ENCODE measurements around the gene RNH1. TPM values are rescaled to one million over a fixed set of nuclear protein-coding genes. Genes with fewer than 3 reads are reported as not detected.

Gene RNH1
- total and polyA plus RNA-seq, 2 experiments from 2014 or later: 623 to 751 TPM

DNA sequence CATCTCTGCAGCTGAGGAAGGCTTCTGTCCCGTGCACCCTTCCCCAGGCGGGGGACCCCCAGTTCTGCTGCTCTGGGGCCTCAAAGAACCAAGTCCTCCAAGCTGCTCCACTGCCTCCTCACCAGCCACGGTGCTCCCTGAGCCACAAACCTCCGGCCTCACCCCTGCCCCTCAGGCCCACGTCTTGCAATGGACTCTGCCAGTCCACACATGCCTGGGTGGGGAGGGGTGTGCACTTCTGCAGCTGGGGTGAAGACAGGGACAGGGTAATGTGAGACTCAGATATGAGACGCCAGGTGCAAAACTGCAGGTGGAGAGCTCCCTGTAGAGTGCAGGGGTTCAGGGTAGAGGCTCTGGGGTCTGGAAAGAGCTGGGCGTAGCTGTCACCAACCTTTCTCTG lies 60.2 kb downstream of the RNH1 start:
- H3K9me2 ChIP-seq (ENCODE audit: insufficient read depth): no peaks in the 10 kb centered on the region
- H2AFZ ChIP-seq: no peak overlapping the region
- no peak overlapping the region for H3K4me2 ChIP-seq (ENCODE audit: unreplicated experiment)
- peaks cover 27% of the 10 kb centered on the region for H3K79me2 ChIP-seq (ENCODE audit: insufficient read depth)
- H3K9me3 ChIP-seq (ENCODE audit: low read depth): no peaks in the 10 kb centered on the region
- 89 to 91% methylated on average over 7 of the region's 7 CpGs for WGBS, 2 experiments (ENCODE audit: low coverage in 1 of 2, low lambda C conversion rate in 2 of 2, missing lambda C conversion rate in 2 of 2)
- peaks cover 21% of the 10 kb centered on the region for H3K4me1 ChIP-seq (ENCODE audit: insufficient read depth)
- 0 out of 2 replicates have a peak, but pooled peaks cover 2% of the 10 kb centered on the region for H3K27me3 ChIP-seq (replicated peaks; ENCODE audit: insufficient read depth)
- H3F3A ChIP-seq (ENCODE audit: insufficient read depth): peaks cover 20% of the 10 kb centered on the region; the same call in 1 of the 2 replicates
- H3K27ac ChIP-seq: no peak overlapping the region
- in situ Hi-C loops (cut with MboI): no loop called here
- TF ChIP-seq EZH2phosphoT487 (IDR thresholded peaks at IDR 0.05; ENCODE audit: insufficient read depth, low read depth): no peak
- no peak for TF ChIP-seq EZH2 (IDR thresholded peaks at IDR 0.05; ENCODE audit: insufficient read depth, poor library complexity, severe bottlenecking)
- H4K20me1 ChIP-seq (ENCODE audit: insufficient read depth): no peaks in the 10 kb centered on the region
- H3K9ac ChIP-seq: no peak overlapping the region
- no peaks in the 10 kb centered on the region for H3K36me3 ChIP-seq (ENCODE audit: low read depth)
- no peak for DNase-seq
- H3K4me3 ChIP-seq: no peak overlapping the region

DNA sequence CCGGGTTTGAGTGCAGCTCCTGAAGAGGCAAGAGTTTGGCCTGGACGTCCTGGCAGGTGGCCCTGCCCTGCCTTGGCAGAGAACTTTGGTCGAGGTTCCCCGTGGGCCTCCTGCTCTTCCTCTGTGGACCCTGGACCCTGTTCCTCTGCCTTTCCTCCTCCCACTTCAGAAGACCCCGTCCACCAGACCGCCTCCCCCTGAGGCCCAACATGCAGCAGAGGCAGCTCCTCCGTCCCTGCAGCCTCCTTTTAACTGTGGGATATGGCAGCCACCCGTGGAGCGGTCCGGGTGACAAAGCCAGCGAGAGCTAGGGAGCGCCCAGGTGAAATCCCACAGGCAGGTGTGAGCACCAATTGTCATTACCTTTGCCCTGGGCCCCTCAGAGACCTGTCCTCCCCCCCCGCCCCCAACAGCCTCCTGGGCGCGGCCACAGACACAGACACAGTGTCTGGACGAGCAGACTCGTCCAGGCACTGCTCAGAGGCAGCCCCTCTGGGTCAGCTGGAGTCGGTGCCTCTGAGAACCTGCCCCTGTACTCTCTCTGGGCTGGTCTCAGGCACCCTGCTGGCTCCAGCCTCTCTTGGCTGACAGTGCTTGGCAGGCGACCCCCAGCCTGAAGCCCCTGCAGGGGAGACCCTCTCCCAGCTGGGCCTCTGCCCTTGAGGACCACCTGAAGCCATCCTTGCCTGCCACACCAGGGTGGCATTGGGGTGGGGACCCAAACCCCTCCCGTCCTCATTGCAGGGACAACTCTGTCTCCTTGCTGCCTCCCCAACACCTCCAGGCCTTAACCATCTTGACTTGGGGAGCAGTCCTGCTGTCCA lies 61.1 kb downstream of the RNH1 start:
- Histone ChIP-seq H3K4me2 (ENCODE audit: unreplicated experiment) (no peak overlapping the region), H3K27ac (no peak overlapping the region), H3K36me3 (ENCODE audit: low read depth) (no peaks in the 10 kb centered on the region), H3K4me3 (no peak overlapping the region), H3K4me1 (ENCODE audit: insufficient read depth) (peaks cover 17% of the 10 kb centered on the region), H3K9me2 (ENCODE audit: insufficient read depth) (no peaks in the 10 kb centered on the region), H3K27me3 (replicated peaks; ENCODE audit: insufficient read depth) (0 out of 2 replicates have a peak, but pooled peaks cover 2% of the 10 kb centered on the region), H3F3A (ENCODE audit: insufficient read depth) (peaks cover 20% of the 10 kb centered on the region; the same call in 1 of the 2 replicates), H3K9me3 (ENCODE audit: low read depth) (no peaks in the 10 kb centered on the region), H4K20me1 (ENCODE audit: insufficient read depth) (no peaks in the 10 kb centered on the region), H3K79me2 (ENCODE audit: insufficient read depth) (peaks cover 18% of the 10 kb centered on the region), H3K9ac (no peak overlapping the region), H2AFZ (no peak overlapping the region)
- no peak for DNase-seq
- in situ Hi-C loops (cut with MboI): no loop called here
- 65% methylated on average over 19 to 20 of the region's 20 CpGs for WGBS, 2 experiments (ENCODE audit: low coverage in 1 of 2, low lambda C conversion rate in 2 of 2, missing lambda C conversion rate in 2 of 2)
- no peak for TF ChIP-seq EZH2 (IDR thresholded peaks at IDR 0.05; ENCODE audit: insufficient read depth, poor library complexity, severe bottlenecking)
- no peak for TF ChIP-seq EZH2phosphoT487 (IDR thresholded peaks at IDR 0.05; ENCODE audit: insufficient read depth, low read depth)

Other genes with a start within 250 kb of the RNH1 start
- gene NLRP6, start 228.8 kb downstream of the RNH1 start, total RNA-seq (2014; rRNA removed; shearing (Covaris generic)): not detected in 2 replicates
- gene NLRP6, start 228.8 kb downstream of the RNH1 start, polyA plus RNA-seq (2016; fragmentation: Nextera tagmentation; extraction: Ambion mirVana): not detected in 2 replicates
- 14.2 and 23.1 TPM in 2 replicates for gene PGGHG, start 218.1 kb downstream of the RNH1 start, total RNA-seq (2014; rRNA removed; shearing (Covaris generic))
- gene PGGHG, start 218.1 kb downstream of the RNH1 start, polyA plus RNA-seq (2016; fragmentation: Nextera tagmentation; extraction: Ambion mirVana): 4.4 and 4.6 TPM in 2 replicates
- gene IFITM5, start 207.7 kb downstream of the RNH1 start, total RNA-seq (2014; rRNA removed; shearing (Covaris generic)): not detected in 2 replicates
- gene IFITM5, start 207.7 kb downstream of the RNH1 start, polyA plus RNA-seq (2016; fragmentation: Nextera tagmentation; extraction: Ambion mirVana): not detected in 2 replicates
- 75.2 and 104 TPM in 2 replicates for gene IFITM2, start 199.4 kb downstream of the RNH1 start, total RNA-seq (2014; rRNA removed; shearing (Covaris generic))
- 1,025 and 1,029 TPM in 2 replicates for gene IFITM2, start 199.4 kb downstream of the RNH1 start, polyA plus RNA-seq (2016; fragmentation: Nextera tagmentation; extraction: Ambion mirVana)
- 72.7 and 77.3 TPM in 2 replicates for gene IFITM1, start 193.2 kb downstream of the RNH1 start, total RNA-seq (2014; rRNA removed; shearing (Covaris generic))
- gene IFITM1, start 193.2 kb downstream of the RNH1 start, polyA plus RNA-seq (2016; fragmentation: Nextera tagmentation; extraction: Ambion mirVana): 180 and 187 TPM in 2 replicates
- 62.5 and 158 TPM in 2 replicates for gene IFITM3, start 186.4 kb downstream of the RNH1 start, total RNA-seq (2014; rRNA removed; shearing (Covaris generic))
- gene IFITM3, start 186.4 kb downstream of the RNH1 start, polyA plus RNA-seq (2016; fragmentation: Nextera tagmentation; extraction: Ambion mirVana): 1,892 and 1,917 TPM in 2 replicates
- gene B4GALNT4, start 137.7 kb downstream of the RNH1 start, total RNA-seq (2014; rRNA removed; shearing (Covaris generic)): 16.5 and 24.7 TPM in 2 replicates
- gene B4GALNT4, start 137.7 kb downstream of the RNH1 start, polyA plus RNA-seq (2016; fragmentation: Nextera tagmentation; extraction: Ambion mirVana): 1.9 and 2.3 TPM in 2 replicates
- 1.2 and 4.9 TPM in 2 replicates for gene PKP3, start 113.0 kb downstream of the RNH1 start, total RNA-seq (2014; rRNA removed; shearing (Covaris generic))
- gene PKP3, start 113.0 kb downstream of the RNH1 start, polyA plus RNA-seq (2016; fragmentation: Nextera tagmentation; extraction: Ambion mirVana): 2.2 and 2.4 TPM in 2 replicates
- gene SIGIRR, start 92.2 kb downstream of the RNH1 start, total RNA-seq (2014; rRNA removed; shearing (Covaris generic)): 17.7 and 28.3 TPM in 2 replicates
- gene SIGIRR, start 92.2 kb downstream of the RNH1 start, polyA plus RNA-seq (2016; fragmentation: Nextera tagmentation; extraction: Ambion mirVana): 59.5 and 61.1 TPM in 2 replicates
- gene ANO9, start 65.2 kb downstream of the RNH1 start, total RNA-seq (2014; rRNA removed; shearing (Covaris generic)): not detected in 2 replicates
- gene ANO9, start 65.2 kb downstream of the RNH1 start, polyA plus RNA-seq (2016; fragmentation: Nextera tagmentation; extraction: Ambion mirVana): not detected in 2 replicates
- 29.2 and 44.1 TPM in 2 replicates for gene PTDSS2, start 57.0 kb downstream of the RNH1 start, total RNA-seq (2014; rRNA removed; shearing (Covaris generic))
- gene PTDSS2, start 57.0 kb downstream of the RNH1 start, polyA plus RNA-seq (2016; fragmentation: Nextera tagmentation; extraction: Ambion mirVana): 20.1 and 22.2 TPM in 2 replicates
- 62.1 and 83.7 TPM in 2 replicates for gene HRAS, start 28.3 kb upstream of the RNH1 start, total RNA-seq (2014; rRNA removed; shearing (Covaris generic))
- gene HRAS, start 28.3 kb upstream of the RNH1 start, polyA plus RNA-seq (2016; fragmentation: Nextera tagmentation; extraction: Ambion mirVana): 76.9 and 85.3 TPM in 2 replicates
- gene LRRC56, start 30.3 kb upstream of the RNH1 start, total RNA-seq (2014; rRNA removed; shearing (Covaris generic)): 1.3 TPM in 1 of 2 replicates, not detected in the other
- 0.72 and 0.86 TPM in 2 replicates for gene LRRC56, start 30.3 kb upstream of the RNH1 start, polyA plus RNA-seq (2016; fragmentation: Nextera tagmentation; extraction: Ambion mirVana)
- gene LMNTD2, start 53.5 kb upstream of the RNH1 start, total RNA-seq (2014; rRNA removed; shearing (Covaris generic)): 0.22 and 2.3 TPM in 2 replicates
- gene LMNTD2, start 53.5 kb upstream of the RNH1 start, polyA plus RNA-seq (2016; fragmentation: Nextera tagmentation; extraction: Ambion mirVana): 0.35 and 0.36 TPM in 2 replicates
- 18.8 and 19.3 TPM in 2 replicates for gene RASSF7, start 53.7 kb upstream of the RNH1 start, total RNA-seq (2014; rRNA removed; shearing (Covaris generic))
- 10.6 and 11.9 TPM in 2 replicates for gene RASSF7, start 53.7 kb upstream of the RNH1 start, polyA plus RNA-seq (2016; fragmentation: Nextera tagmentation; extraction: Ambion mirVana)
- 27.7 and 30.5 TPM in 2 replicates for gene PHRF1, start 69.2 kb upstream of the RNH1 start, total RNA-seq (2014; rRNA removed; shearing (Covaris generic))
- gene PHRF1, start 69.2 kb upstream of the RNH1 start, polyA plus RNA-seq (2016; fragmentation: Nextera tagmentation; extraction: Ambion mirVana): 10.9 and 11.0 TPM in 2 replicates
- 3.7 and 11.8 TPM in 2 replicates for gene IRF7, start 108.7 kb upstream of the RNH1 start, total RNA-seq (2014; rRNA removed; shearing (Covaris generic))
- 4.7 and 5.1 TPM in 2 replicates for gene IRF7, start 108.7 kb upstream of the RNH1 start, polyA plus RNA-seq (2016; fragmentation: Nextera tagmentation; extraction: Ambion mirVana)
- gene CDHR5, start 117.7 kb upstream of the RNH1 start, total RNA-seq (2014; rRNA removed; shearing (Covaris generic)): not detected in 2 replicates
- gene CDHR5, start 117.7 kb upstream of the RNH1 start, polyA plus RNA-seq (2016; fragmentation: Nextera tagmentation; extraction: Ambion mirVana): not detected in 2 replicates
- gene SCT, start 119.9 kb upstream of the RNH1 start, total RNA-seq (2014; rRNA removed; shearing (Covaris generic)): not detected in 2 replicates
- gene SCT, start 119.9 kb upstream of the RNH1 start, polyA plus RNA-seq (2016; fragmentation: Nextera tagmentation; extraction: Ambion mirVana): not detected in 2 replicates
- gene DRD4, start 130.0 kb upstream of the RNH1 start, total RNA-seq (2014; rRNA removed; shearing (Covaris generic)): not detected in 2 replicates
- not detected in 2 replicates for gene DRD4, start 130.0 kb upstream of the RNH1 start, polyA plus RNA-seq (2016; fragmentation: Nextera tagmentation; extraction: Ambion mirVana)
- gene DEAF1, start 188.0 kb upstream of the RNH1 start, total RNA-seq (2014; rRNA removed; shearing (Covaris generic)): 31.6 and 38.5 TPM in 2 replicates
- 31.7 and 35.0 TPM in 2 replicates for gene DEAF1, start 188.0 kb upstream of the RNH1 start, polyA plus RNA-seq (2016; fragmentation: Nextera tagmentation; extraction: Ambion mirVana)
- gene TMEM80, start 188.6 kb upstream of the RNH1 start, total RNA-seq (2014; rRNA removed; shearing (Covaris generic)): 27.0 and 37.3 TPM in 2 replicates
- gene TMEM80, start 188.6 kb upstream of the RNH1 start, polyA plus RNA-seq (2016; fragmentation: Nextera tagmentation; extraction: Ambion mirVana): 47.9 and 50.1 TPM in 2 replicates
- 58.3 and 59.7 TPM in 2 replicates for gene EPS8L2, start 199.0 kb upstream of the RNH1 start, total RNA-seq (2014; rRNA removed; shearing (Covaris generic))
- 46.4 and 48.2 TPM in 2 replicates for gene EPS8L2, start 199.0 kb upstream of the RNH1 start, polyA plus RNA-seq (2016; fragmentation: Nextera tagmentation; extraction: Ambion mirVana)
- 185 and 216 TPM in 2 replicates for gene TALDO1, start 240.2 kb upstream of the RNH1 start, total RNA-seq (2014; rRNA removed; shearing (Covaris generic))
- gene TALDO1, start 240.2 kb upstream of the RNH1 start, polyA plus RNA-seq (2016; fragmentation: Nextera tagmentation; extraction: Ambion mirVana): 313 and 318 TPM in 2 replicates